Endodermal cell (in vitro differentiated cells): ENCODE measurements around the gene FRS3. TPM values are rescaled to one million over a fixed set of nuclear protein-coding genes. Genes with fewer than 3 reads are reported as not detected.

ENCODE experiments used
- DNase-seq: peaks from one replicate; pipeline ENCODE4 v3.0.0-alpha.2; 2017
- H3K27ac ChIP-seq: 2 replicates; pipeline ENCODE4 v1.5.1; 2013; ENCODE audit warnings: mild to moderate bottlenecking, low read depth, low read length, moderate library complexity
- H3K27me3 ChIP-seq: 2 replicates; pipeline ENCODE4 v1.6.1; 2013; ENCODE audit warnings: mild to moderate bottlenecking, low read length, moderate library complexity; ENCODE audit not compliant: insufficient read depth, control insufficient read depth, poor library complexity, severe bottlenecking
- H3K36me3 ChIP-seq: 2 replicates; pipeline ENCODE4 v1.7.0; 2013; ENCODE audit warnings: mild to moderate bottlenecking, low read length, moderate library complexity; ENCODE audit not compliant: control insufficient read depth, insufficient read depth
- H3K4me1 ChIP-seq: one replicate; pipeline ENCODE4 v1.7.0; 2013; ENCODE audit warnings: low read length; ENCODE audit not compliant: control insufficient read depth, insufficient read depth
- H3K4me3 ChIP-seq: 2 replicates; pipeline ENCODE4 v1.5.1; 2013; ENCODE audit warnings: mild to moderate bottlenecking, low read length, moderate library complexity
- H3K9ac ChIP-seq: 2 replicates; pipeline ENCODE4 v1.6.1; 2013; ENCODE audit warnings: mild to moderate bottlenecking, low read length, moderate library complexity; ENCODE audit not compliant: poor library complexity, severe bottlenecking; ENCODE audit errors: extremely low read depth
- H3K9me3 ChIP-seq: 2 replicates; pipeline ENCODE4 v1.6.1; 2013; ENCODE audit warnings: mild to moderate bottlenecking, low read length, moderate library complexity; ENCODE audit not compliant: control insufficient read depth
- H3K27ac Mint-ChIP-seq: 2 replicates; pipeline ENCODE4 v1.8.0; 2020; ENCODE audit warnings: mixed read lengths
- H3K27me3 Mint-ChIP-seq: 2 replicates; pipeline ENCODE4 v1.8.0; 2021; ENCODE audit warnings: mild to moderate bottlenecking, mixed read lengths; ENCODE audit not compliant: insufficient read depth
- H3K36me3 Mint-ChIP-seq: 2 replicates; pipeline ENCODE4 v1.8.0; 2020; ENCODE audit warnings: low read depth, mixed read lengths
- H3K4me1 Mint-ChIP-seq: 2 replicates; pipeline ENCODE4 v1.8.0; 2020; ENCODE audit warnings: mixed read lengths
- H3K4me3 Mint-ChIP-seq: 2 replicates; pipeline ENCODE4 v1.8.0; 2020; ENCODE audit warnings: mild to moderate bottlenecking, moderate library complexity, mixed read lengths
- H3K9me3 Mint-ChIP-seq: 2 replicates; pipeline ENCODE4 v1.8.0; 2020; ENCODE audit warnings: mild to moderate bottlenecking, mixed read lengths
- CTCF ChIP-seq: fragments of 200-600 bp; sonication (generic); conservative IDR thresholded peaks from 2 replicates; pipeline ENCODE4 v1.5.0; 2021; ENCODE audit warnings: antibody characterized with exemption, mild to moderate bottlenecking
- whole genome bisulfite sequencing, 2 experiments: methylation state at CpG; one replicate each; pipeline versions ENCODE4 v1.1.5 to v1.1.7; 2013; ENCODE audit warnings: missing lambda C conversion rate in 2 of 2, mixed read lengths in 1 of 2; ENCODE audit not compliant: insufficient coverage in 1 of 2, insufficient read length in 1 of 2; 5-methylcytosine and 5-hydroxymethylcytosine counted together
- total RNA-seq, 2 donors: library from RNA; stranded (reverse); fragmentation: NEBNext Ultra II Directional in 1 of 2; extraction: Animal tissue kit (Norgen Biotek cat#: 25700) in 1 of 2; gene quantifications; 2 replicates in 1 of 2; 3 replicates in 1 of 2; pipeline ENCODE4 v1.2.1, GENCODE V29; 2021

FRS3 gene
- total RNA-seq, 2 donors from 2014 or later: 7.5 to 12.0 TPM

GRCh38 chr6:41724586-41725501 is 54.9 kb downstream of the FRS3 start:
- no peak for DNase-seq
- no peaks in the 10 kb centered on the region for H3K36me3 Mint-ChIP-seq
- no peak overlapping the region for H3K27ac Mint-ChIP-seq
- H3K9me3 Mint-ChIP-seq: no peaks in the 10 kb centered on the region
- Histone ChIP-seq H3K4me1 (no peaks in the 10 kb centered on the region), H3K36me3 (no peaks in the 10 kb centered on the region), H3K4me3 (no peak overlapping the region), H3K27me3 (no peaks in the 10 kb centered on the region), H3K9ac (no peak overlapping the region), H3K9me3 (no peaks in the 10 kb centered on the region), H3K27ac (no peak overlapping the region)
- H3K4me3 Mint-ChIP-seq: no peak overlapping the region
- H3K4me1 Mint-ChIP-seq: peaks cover 13% of the 10 kb centered on the region
- WGBS, 2 experiments: 85 to 89% methylated on average over 7 to 13 of the region's 13 CpGs
- no peaks in the 10 kb centered on the region for H3K27me3 Mint-ChIP-seq
- TF ChIP-seq CTCF: peak; percentile 40

GRCh38 chr6:41724228-41724580 is 55.5 kb downstream of the FRS3 start:
- H3K27ac Mint-ChIP-seq: no peak overlapping the region
- no peak overlapping the region for H3K27ac ChIP-seq

GRCh38 chr6:41723530-41724227 is 56.0 kb downstream of the FRS3 start:
- H3K4me3 ChIP-seq: no peak overlapping the region
- DNase-seq: peak; percentile 74
- H3K4me1 ChIP-seq: no peaks in the 10 kb centered on the region
- Mint-ChIP-seq H3K9me3 (no peaks in the 10 kb centered on the region), H3K36me3 (no peaks in the 10 kb centered on the region), H3K27ac (no peak overlapping the region), H3K4me3 (no peak overlapping the region), H3K4me1 (peaks cover 13% of the 10 kb centered on the region), H3K27me3 (no peaks in the 10 kb centered on the region)
- no peak overlapping the region for H3K9ac ChIP-seq
- TF ChIP-seq CTCF: no peak
- H3K27ac ChIP-seq: no peak overlapping the region
- H3K27me3 ChIP-seq: no peaks in the 10 kb centered on the region
- no peaks in the 10 kb centered on the region for H3K36me3 ChIP-seq
- WGBS, 2 experiments: 74 to 84% methylated on average over 13 to 21 of the region's 21 CpGs
- H3K9me3 ChIP-seq: no peaks in the 10 kb centered on the region

More at GRCh38 chr6:41724228-41724580, 55.5 kb downstream of the FRS3 start:
- Histone ChIP-seq H3K36me3 (no peaks in the 10 kb centered on the region), H3K9ac (no peak overlapping the region), H3K4me3 (no peak overlapping the region), H3K27me3 (no peaks in the 10 kb centered on the region), H3K9me3 (no peaks in the 10 kb centered on the region), H3K4me1 (no peaks in the 10 kb centered on the region)
- Mint-ChIP-seq H3K27me3 (no peaks in the 10 kb centered on the region), H3K4me1 (peaks cover 13% of the 10 kb centered on the region), H3K9me3 (no peaks in the 10 kb centered on the region), H3K4me3 (no peak overlapping the region), H3K36me3 (no peaks in the 10 kb centered on the region)
- TF ChIP-seq CTCF: no peak
- 90 to 100% methylated on average over 7 of the region's 7 CpGs for WGBS, 2 experiments
- DNase-seq: no peak
